GM19468 (cell line): ENCODE results near the gene MED27.
"Not testable (repeated sequence)": the region's sequence is repeated elsewhere in the genome, so short reads cannot be mapped to it uniquely, and the experiment has no call there.

Experiments used
- ATAC-seq: cut with Tn5 transposase; IDR thresholded peaks from one replicate; pipeline ENCODE4 v1.9.1; 2021; ENCODE audit warnings: mild to moderate bottlenecking, moderate library complexity, moderate number of reproducible peaks; ENCODE audit not compliant: unreplicated experiment; ENCODE audit errors: extremely low read depth

The MED27 gene

GRCh38 chr9:132077881-132078698, 1.6 kb downstream of the MED27 start:
- ATAC-seq = no peak

GRCh38 chr9:132075853-132076252, 3.8 kb downstream of the MED27 start:
- no peak for ATAC-seq

GRCh38 chr9:132074736-132075135, 4.9 kb downstream of the MED27 start:
- ATAC-seq = no peak

GRCh38 chr9:132071847-132072507, 7.7 kb downstream of the MED27 start:
- ATAC-seq = no peak

GRCh38 chr9:132069046-132069898, 10.4 kb downstream of the MED27 start:
- no peak for ATAC-seq

- ATAC-seq = no peak
Measured at GRCh38 chr9:132068605-132069004, 11.1 kb downstream of the MED27 start.

GRCh38 chr9:132066511-132066910, 13.2 kb downstream of the MED27 start:
- no peak for ATAC-seq

- ATAC-seq = no peak
Measured at GRCh38 chr9:132066057-132066456, 13.6 kb downstream of the MED27 start.

GRCh38 chr9:132063281-132063680, 16.4 kb downstream of the MED27 start:
- ATAC-seq = no peak

GRCh38 chr9:132062806-132063205, 16.9 kb downstream of the MED27 start:
- no peak for ATAC-seq

GRCh38 chr9:132061526-132061925, 18.1 kb downstream of the MED27 start:
- ATAC-seq = no peak

GRCh38 chr9:132059361-132059760, 20.3 kb downstream of the MED27 start:
- no peak for ATAC-seq

GRCh38 chr9:132058226-132058625, 21.4 kb downstream of the MED27 start:
- not testable (repeated sequence) for ATAC-seq

- ATAC-seq = no peak
Measured at GRCh38 chr9:132056717-132057560, 22.7 kb downstream of the MED27 start.

- no peak for ATAC-seq
Measured at GRCh38 chr9:132055756-132056155, 23.9 kb downstream of the MED27 start.

- ATAC-seq = no peak
Measured at GRCh38 chr9:132054024-132054423, 25.6 kb downstream of the MED27 start.

GRCh38 chr9:132049900-132050299, 29.8 kb downstream of the MED27 start:
- no peak for ATAC-seq

- ATAC-seq = no peak
Measured at GRCh38 chr9:132049323-132049882, 30.3 kb downstream of the MED27 start.

- no peak for ATAC-seq
Measured at GRCh38 chr9:132048201-132048600, 31.5 kb downstream of the MED27 start.

GRCh38 chr9:132046456-132046855, 33.2 kb downstream of the MED27 start:
- no peak for ATAC-seq
